ENCODE measurements around the gene SSH2.

DNA sequence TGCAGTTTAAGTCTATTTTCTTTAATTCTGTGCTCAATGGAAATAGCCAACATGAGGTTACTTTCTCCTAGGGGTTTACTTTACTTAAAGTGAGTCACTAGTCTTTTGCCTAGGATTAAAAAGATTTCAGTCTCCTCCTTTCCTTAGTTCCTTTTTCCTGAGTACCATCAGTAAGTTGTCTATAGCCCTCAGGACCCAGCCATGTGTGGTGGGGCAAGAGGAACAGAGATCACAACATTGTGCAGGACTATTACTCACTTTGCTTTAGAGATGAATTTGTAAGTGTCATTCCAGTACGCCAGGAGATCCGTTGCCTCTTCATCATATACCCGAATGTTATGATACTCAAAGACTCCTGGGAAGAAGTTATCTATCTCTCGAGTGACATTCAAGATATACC, 279.6 kb downstream of the SSH2 start:
- TF ChIP-seq POLR2A (IDR thresholded peaks at IDR 0.05; ENCODE audit: low read length): no peak
- TF ChIP-seq GATA1 (IDR thresholded peaks at IDR 0.05; ENCODE audit: low read depth, low read length): no peak
